Activated T-cell treated with anti-CD3 and anti-CD28 coated beads, Interleukin-2, amount 50 U/mL, for 1 hour (primary cell): Measurements from ENCODE around the gene RPAP3.
A peak's percentile ranks its signal among the peaks of the same experiment; 100 is the strongest.
"Not testable (repeated sequence)": the region's sequence is repeated elsewhere in the genome, so short reads cannot be mapped to it uniquely, and the experiment has no call there.

ENCODE experiments used
- DNase-seq: peaks from one replicate; pipeline ENCODE4 v3.0.0-alpha.2; 2020

RPAP3 gene

DNA sequence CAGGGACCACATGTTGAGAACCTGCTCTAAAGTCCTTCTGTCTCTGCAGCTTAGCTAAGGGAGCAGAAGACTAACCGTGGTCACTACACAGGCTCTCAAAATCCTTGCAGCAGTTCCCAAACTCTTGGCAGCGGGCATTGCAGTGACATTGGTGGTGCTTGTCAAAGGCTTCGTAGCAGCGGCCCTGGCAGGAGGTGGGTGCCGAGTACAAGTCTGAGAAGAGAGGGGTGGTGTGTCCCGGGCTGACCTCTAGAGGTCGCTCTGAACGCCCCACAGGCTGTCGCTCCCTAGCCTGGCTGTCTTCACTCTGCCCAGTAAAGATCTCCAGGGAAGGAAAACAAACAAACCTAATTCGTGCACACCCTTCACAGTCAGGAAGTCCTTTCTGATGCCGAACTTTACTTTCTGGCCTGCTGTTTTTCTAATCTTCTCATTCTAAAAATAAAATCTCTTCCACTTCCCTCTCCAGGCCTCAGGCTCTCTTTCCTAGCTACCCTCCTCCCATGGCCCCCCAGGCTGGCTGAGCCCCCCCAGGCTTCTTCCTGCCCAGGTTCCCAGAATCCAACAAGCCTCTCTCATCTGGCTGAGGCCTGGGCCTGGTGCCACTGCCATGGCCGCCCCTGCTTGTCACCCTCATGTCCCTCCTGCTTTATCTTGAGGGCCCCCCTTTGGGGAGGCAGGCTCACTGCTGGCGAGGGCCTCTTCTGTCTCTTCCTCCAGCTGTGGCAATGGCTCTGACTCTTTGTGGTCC lies 11.8 kb upstream of the RPAP3 start:
- DNase-seq: peak; percentile 56

- DNase-seq: no peak
These were observed 11.2 kb upstream of the RPAP3 start for GRCh38 chr12:47717046-47717442.

GRCh38 chr12:47715877-47716548 lies 10.2 kb upstream of the RPAP3 start:
- no peak for DNase-seq

GRCh38 chr12:47715393-47715876 lies 9.6 kb upstream of the RPAP3 start:
- DNase-seq: peak; percentile 74

DNA sequence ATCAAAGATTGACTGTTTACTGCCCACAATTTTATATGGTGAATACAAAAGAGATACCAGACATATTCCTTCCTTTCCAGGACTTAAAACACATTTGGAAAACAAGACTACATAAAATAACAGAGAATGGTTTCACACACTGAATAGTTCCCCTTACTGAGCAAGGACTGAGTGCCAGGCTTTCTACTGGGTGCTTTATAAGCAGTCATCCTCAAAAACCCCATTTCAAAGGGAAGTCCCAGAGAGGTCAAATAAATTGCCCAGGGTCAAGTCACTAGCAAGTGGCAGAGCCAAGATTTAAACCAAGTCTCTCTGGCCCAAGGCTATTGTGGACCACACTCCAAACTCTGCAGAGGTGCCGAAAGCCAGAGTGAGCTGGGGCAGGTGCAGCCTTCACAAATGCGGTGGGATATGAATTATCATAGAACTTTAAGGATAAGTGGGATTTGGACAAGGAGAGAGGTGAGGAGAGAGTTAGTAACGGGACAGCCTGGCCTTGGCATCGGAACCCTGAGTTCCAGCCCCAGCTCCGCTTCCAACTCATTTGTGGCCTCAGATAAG lies 9.1 kb upstream of the RPAP3 start:
- no peak for DNase-seq

- no peak for DNase-seq
These were observed 6.3 kb upstream of the RPAP3 start for GRCh38 chr12:47712171-47712570.

GRCh38 chr12:47711448-47711847 lies 5.6 kb upstream of the RPAP3 start:
- no peak for DNase-seq

- DNase-seq: no peak
These were observed 4.4 kb upstream of the RPAP3 start for GRCh38 chr12:47710278-47710677.

DNA sequence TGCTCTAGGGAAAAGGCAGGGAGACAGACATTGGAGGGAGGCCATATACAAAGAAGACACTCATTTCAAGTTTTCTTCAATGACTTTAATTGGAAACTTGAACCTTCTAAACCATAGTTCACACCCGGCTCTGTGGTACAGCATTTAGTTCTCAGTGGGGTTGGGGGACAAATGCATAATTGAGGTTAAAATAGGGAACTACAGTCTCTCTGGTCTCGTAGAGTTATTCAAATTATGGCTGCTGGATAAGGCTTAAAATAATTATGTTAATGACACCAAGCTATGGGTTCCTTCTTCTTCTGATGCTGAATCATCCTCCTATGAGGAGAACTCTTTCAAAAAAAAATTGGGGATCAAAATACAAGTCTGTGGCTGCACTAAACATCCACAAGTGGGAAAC lies 3.8 kb upstream of the RPAP3 start:
- DNase-seq: no peak

GRCh38 chr12:47709237-47709636 lies 3.4 kb upstream of the RPAP3 start:
- DNase-seq: no peak

DNA sequence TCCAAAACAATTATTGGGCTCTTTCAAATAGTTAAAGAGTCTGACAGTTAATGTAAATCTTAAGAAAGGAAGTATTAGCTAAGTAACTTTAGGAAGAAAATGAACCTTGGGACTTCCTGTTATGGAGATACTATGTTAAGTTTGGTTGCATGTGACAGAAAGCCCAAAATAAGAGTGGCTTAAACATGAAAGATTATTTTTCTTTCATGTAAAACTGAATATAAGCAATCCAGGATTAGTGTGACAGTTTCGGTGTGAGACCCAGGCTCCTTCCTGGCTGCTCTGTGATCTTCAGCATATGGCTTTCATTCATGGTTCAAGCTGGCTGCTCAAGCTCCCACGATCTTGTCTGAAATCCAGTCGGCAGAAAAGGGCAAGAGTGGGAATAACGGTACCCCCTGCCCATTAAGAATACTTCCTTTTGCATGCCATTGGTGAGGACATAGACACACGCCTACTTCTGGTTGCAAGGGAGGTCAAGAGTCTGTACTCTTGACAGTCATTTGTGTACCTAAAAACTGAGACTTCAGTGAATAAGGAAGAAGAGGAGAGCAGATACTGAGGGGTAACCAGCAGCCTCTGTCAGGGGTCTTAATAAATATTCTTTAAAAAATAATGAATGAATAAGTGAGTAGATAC lies 2.2 kb upstream of the RPAP3 start:
- DNase-seq: no peak

GRCh38 chr12:47707355-47707754 lies 1.5 kb upstream of the RPAP3 start:
- no peak for DNase-seq

- no peak for DNase-seq
These were observed 633 bp downstream of the RPAP3 start for GRCh38 chr12:47705229-47705565.

- no peak for DNase-seq
These were observed 1.1 kb downstream of the RPAP3 start for GRCh38 chr12:47704719-47705118.

DNA sequence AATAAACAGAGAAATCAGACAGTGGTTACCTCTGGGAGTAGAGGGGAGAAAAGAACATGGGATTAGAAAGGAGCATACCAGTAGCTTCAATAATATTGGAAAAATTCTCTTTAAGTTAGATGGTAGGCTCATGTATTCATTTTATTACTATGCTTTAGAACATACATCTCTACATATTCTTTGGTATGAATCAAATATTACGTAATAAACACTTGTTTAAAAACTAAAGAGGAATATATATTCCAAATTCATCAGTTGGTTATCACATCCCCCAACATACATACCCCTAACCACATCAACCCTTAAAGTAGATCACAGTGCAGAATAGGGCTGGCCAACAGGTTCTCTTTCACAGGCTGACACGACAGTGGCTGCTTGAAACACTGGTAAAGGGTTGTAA lies 5.6 kb downstream of the RPAP3 start:
- no peak for DNase-seq

GRCh38 chr12:47698631-47699030 lies 7.2 kb downstream of the RPAP3 start:
- DNase-seq: no peak

DNA sequence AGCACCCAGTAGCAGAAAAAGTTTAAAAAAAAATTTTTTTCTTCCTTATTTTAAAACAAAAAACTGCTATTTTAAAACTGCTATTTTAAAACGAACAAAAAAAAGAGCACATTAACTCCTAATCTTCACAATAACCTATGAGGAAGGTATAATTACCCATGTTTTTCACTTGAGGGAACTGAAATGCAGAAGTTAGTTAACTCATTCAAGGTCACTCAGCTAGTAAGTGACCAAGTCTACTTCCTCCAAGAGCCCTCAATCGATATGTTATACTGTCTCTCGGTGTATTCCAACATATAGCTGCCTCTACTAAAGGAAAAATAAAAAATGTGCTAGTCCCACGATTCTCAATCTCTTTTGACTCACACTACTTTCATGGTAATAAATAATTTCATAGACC lies 7.8 kb downstream of the RPAP3 start:
- no peak for DNase-seq

DNA sequence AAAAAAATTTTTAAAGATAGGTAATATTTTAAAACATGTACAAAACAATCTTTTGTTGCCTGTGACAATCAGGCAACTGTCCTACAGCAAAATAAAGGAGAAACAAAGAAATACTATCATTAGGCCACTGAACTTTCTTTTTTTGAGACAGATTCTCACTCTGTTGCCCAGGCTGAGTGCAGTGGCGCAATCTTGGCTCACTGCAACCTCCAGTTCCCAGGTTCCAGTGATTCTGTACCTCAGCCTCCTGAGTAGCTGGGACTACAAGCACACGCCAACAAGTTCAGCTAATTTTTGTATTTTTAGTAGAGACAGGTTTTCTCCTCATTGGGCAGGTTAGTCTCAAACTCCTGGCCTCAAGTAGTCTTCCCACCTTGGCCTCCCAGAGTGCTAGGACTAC lies 16.6 kb downstream of the RPAP3 start:
- no peak for DNase-seq

GRCh38 chr12:47687636-47688035 lies 18.2 kb downstream of the RPAP3 start:
- DNase-seq: no peak

DNA sequence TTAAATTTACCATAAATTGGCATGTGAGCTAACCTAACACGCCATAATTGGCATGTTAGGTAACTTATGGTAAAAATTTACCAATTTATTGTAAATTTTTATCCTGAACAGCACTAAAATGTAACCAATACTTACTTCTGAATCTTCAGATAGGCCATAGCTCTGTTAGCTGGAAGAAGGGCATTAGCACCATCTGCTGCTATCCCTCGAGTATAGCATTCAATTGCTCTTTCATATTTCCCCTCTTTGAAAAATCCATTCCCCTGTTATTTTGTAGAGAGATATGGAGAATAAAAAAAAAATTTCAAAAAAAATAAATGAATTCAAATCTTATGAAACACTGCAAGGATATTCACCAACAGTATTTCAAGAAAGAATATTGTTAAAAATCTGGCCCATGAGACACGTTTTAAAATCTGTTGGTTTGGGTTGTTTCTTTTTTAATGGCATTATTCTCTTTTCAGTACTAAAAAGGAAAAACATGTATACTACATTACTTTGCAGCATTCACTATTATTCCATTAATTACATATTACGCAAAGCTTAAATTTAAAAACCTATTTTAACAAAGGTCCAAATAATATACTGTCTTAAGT lies 19.1 kb downstream of the RPAP3 start:
- DNase-seq: no peak

- DNase-seq: no peak
These were observed 26.0 kb downstream of the RPAP3 start for GRCh38 chr12:47679785-47680184.

- no peak for DNase-seq
These were observed 33.8 kb downstream of the RPAP3 start for GRCh38 chr12:47672068-47672467.

- DNase-seq: not testable (repeated sequence)
These were observed 37.9 kb downstream of the RPAP3 start for GRCh38 chr12:47667935-47668334.
